ENCODE results near the gene AGRN.
A peak's percentile ranks its signal among the peaks of the same experiment; 100 is the strongest.
"Not testable (repeated sequence)": the region's sequence is repeated elsewhere in the genome, so short reads cannot be mapped to it uniquely, and the experiment has no call there.

Gene AGRN

DNA sequence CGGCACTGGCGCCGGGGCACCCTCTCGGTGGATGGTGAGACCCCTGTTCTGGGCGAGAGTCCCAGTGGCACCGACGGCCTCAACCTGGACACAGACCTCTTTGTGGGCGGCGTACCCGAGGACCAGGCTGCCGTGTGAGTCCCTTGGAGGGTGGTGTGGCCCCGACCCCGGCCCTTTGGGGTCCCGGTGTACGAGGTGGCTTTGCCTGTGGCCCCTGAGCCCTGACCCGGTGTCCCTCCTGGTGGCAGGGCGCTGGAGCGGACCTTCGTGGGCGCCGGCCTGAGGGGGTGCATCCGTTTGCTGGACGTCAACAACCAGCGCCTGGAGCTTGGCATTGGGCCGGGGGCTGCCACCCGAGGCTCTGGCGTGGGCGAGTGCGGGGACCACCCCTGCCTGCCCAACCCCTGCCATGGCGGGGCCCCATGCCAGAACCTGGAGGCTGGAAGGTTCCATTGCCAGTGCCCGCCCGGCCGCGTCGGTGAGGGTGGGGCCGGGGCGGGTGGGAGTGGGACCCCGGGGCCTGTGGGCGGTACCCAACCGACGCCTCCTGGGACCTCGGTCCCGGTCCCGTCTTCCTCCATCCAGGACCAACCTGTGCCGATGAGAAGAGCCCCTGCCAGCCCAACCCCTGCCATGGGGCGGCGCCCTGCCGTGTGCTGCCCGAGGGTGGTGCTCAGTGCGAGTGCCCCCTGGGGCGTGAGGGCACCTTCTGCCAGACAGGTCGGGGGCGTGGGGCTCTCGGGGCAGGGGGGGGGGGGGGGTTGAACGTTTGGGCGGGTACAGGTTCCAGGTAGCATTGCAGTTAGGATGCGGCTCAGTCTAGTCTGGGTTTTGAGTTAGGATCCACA is 29.6 kb downstream of the AGRN start:
- DNase-seq: no peak

DNA sequence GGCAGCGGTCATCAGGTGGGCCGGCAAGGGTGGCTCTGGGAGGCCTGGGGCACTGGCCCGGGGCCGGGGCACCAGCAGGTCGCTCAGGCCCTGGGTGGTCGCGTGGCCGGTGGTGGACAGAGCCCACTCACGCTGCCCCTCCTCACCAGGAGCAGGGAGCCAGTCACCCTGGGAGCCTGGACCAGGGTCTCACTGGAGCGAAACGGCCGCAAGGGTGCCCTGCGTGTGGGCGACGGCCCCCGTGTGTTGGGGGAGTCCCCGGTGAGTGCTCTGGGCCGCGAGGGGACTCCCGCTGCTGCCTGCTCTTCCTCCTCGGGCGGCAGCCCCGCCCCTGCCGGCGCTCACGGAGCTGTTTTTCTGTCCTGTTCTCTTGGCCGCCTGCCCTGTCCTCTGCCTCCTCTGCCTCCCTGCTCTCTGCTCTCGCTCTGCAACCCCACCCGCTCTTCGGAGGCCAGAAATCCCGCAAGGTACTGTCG is 30.7 kb downstream of the AGRN start:
- peak in 4 of 58 donors; percentile 8 to 36 (median 32) for DNase-seq

- no peak for DNase-seq
These were observed 31.3 kb downstream of the AGRN start for GRCh38 chr1:1051127-1051810.

- no peak for DNase-seq
These were observed 32.3 kb downstream of the AGRN start for GRCh38 chr1:1052003-1052840.

- DNase-seq: no peak
These were observed 33.1 kb downstream of the AGRN start for GRCh38 chr1:1053022-1053421.

GRCh38 chr1:1053682-1054081 is 33.8 kb downstream of the AGRN start:
- no peak for DNase-seq

- DNase-seq: no peak
These were observed 34.3 kb downstream of the AGRN start for GRCh38 chr1:1054099-1054700.

GRCh38 chr1:1054971-1055370 is 35.1 kb downstream of the AGRN start:
- DNase-seq: no peak

GRCh38 chr1:1055841-1056736 is 36.2 kb downstream of the AGRN start:
- DNase-seq: no peak

- DNase-seq: not testable (repeated sequence)
These were observed 37.8 kb downstream of the AGRN start for GRCh38 chr1:1057769-1058087.

- no peak for DNase-seq
These were observed 38.4 kb downstream of the AGRN start for GRCh38 chr1:1058088-1058905.

GRCh38 chr1:1058921-1059493 is 39.1 kb downstream of the AGRN start:
- peak in 3 of 58 donors; percentile 17 to 25 (median 24) for DNase-seq

DNA sequence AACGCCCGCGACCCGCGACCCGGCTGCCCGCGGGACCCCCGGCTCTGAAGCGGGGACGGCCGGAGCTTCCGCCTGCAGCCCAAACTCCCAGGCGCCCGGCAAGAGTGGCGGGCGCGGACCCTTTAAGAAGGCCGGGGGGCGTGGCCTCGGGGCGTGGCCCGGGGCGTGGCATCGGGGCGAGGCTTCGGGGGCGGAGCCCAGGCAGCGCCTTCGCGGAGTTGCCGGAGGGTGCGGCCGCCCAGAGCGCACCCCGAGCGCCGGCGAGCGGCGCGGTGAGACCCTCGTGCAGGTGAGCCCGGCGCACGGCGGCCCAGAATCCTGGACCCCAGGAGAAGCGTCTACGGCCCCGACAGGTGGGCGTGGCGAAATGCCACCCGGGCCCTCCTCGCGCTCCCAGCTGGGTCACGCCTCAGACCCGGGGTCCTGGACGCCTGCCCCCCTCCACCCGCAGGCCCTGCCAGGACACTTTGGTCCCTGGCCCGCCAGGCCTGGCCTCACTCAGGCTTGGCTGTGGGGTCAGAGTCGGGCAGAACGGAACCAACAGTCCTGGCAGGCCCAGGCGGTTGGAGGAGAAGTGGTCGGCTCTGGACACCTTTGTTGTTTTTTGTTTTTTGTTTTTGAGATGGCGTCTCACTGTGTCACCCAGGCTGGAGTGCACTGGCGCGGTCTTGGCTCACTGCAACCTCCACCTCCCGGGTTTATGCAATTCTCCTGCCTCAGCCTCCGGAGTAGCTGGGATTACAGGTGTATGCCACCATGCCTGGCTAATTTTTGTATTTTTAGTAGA is 39.8 kb downstream of the AGRN start:
- DNase-seq: peak in 52 of 58 donors; percentile 5 to 82 (median 54)

DNA sequence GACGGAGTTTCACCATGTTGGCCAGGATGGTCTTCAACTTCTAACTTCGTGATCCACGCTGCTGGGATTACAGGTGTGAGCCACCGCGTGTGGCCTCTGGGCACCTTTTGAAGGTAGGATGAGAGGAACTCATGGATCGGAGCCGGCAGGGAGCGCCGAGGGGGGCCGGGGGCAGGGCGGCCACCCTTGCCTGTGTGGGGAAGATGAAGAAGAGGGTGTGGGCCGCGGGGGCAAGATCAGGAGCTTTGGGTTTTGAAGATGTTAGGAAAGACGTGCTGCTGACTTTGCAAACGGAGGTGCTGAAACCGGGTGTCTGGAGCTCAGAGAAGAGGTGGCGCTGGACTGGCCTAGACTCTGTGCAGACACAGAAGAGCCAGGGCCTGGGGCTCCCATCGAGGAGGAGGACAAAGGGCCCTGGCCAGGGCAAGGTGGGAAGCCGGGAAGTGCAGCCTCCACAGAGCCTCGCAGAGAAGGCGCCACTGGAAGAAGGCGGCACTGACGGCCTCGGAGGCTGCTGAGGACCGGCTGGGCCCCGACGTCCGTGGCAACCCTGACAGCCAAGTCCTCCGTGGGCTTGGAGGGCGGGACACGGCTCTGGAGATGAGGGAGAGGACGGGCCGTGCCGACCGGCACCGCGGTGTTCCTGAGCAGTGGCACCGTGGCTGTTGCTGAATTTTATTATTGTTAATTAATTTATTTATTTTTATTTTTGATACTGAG is 40.5 kb downstream of the AGRN start:
- no peak for DNase-seq

GRCh38 chr1:1061682-1062345 is 41.9 kb downstream of the AGRN start:
- DNase-seq: no peak

DNA sequence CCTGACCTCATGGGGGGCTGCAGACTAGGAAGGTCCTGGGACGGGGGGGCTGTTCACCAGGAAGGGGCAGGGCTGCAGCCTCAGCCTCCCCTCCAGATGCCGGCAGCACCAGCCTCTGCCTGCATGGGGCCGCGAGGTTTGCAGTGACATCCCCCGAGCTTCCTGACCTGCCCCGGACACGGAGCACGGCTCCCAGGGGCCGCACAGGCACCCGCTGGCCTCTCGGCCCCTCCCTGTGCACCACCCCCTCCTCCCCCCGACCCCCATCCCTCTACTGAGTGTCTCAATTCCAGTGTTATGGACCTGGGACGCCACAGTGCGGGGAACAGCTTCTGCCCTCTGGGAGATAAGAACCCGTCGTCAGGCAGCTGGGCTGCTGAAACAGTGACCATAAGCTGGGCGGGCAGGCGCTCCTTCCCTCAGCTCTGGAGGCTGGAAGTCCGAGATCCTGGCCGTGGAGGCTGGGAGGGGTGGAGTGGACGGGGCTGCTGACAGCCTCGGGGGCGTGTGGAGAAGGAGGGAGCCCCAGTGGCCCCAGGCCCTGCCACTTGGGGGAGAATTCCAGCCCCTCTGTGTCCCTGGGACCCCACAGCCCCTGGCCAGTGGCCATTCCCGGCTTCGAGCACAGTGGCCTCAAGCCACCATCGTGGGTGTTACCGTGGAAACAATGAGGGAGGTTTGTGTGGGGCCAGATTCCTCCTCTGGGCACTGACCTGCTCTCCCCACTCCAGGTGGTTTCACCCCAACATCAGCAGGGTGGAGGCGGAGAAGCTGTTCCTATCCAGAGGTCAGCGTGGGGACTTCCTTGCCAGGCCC is 42.6 kb downstream of the AGRN start:
- no peak for DNase-seq

Data from anterior cingulate cortex (tissue), 58 donors.